KBM-7 (cell line): ENCODE results near the gene GPR35.

Experiments
- DNase-seq: peaks from one replicate; pipeline ENCODE4 v3.0.0-alpha.2; 2015
- in situ Hi-C: fragments of 300-500 bp; cut with MboI; formaldehyde crosslinking; loops from 2 replicates; pipeline ENCODE4 v1.14.3; 2020; ENCODE audit warnings: low sequenced_read_pairs, low pct_unique_long_range_greater_than_20kb, mixed read lengths

Gene GPR35

DNA sequence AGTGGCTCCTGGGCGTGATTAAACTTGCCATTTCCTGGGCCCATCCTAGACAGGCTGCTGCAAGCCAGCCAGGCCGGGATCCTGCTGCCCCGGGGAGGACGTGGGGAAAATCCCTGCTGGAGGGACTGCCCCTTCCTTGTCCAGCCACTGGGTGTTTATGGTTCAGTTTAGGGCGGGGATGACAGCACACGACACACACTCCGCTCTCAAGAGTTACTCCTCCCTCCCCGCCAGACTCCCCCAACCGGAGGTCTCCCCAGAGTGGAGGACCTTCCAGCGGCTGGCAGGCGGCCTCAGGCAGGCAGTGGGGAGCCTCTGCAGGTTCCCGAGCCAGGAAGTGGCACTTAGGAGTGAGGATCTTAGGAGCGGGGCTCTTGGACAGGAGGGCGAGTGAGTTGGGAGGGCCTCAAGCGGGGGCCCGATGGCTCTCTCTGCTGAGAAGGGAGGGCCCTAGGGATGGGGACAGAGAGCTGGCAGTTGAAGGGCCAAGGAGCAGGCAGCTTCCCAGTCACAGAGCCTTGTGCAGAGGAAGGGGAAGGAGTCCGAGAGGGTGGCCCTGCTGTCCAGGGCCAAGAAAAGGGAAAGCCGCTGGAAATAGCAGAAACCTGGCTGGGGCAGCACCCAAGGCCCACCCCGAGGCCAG lies 5.7 kb upstream of the GPR35 start:
- no peak for DNase-seq
- in situ Hi-C loops, result no loop called here

DNA sequence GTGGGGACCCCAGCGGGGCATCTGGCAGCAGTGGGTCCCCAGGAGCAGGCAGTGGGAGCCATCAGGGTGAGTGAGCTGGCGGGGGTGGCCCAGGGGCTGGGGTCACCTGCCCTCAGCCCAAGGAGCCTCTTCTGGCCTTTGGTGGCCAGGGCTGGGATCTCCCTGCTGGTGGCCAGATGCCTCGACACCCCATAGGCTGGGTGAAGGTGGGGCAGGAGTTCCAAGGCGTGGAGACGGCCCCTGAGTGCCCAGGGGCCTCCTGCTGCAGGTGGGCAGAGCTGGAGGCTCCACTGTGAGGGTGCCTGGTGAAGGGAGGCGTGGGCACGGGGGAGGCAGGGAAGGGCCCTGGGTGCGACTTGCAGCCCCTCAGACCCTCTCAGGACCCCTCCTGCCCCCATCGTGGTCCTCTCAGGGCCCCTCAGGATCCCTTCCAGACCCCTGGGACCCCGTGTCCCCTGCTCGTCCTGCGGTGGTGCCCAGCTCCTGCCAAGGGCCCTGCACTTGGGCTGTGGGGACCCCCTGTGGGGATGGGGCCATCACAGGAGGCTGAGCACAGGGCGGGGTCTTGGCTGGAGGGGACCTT lies 5.0 kb upstream of the GPR35 start:
- in situ Hi-C loops, result no loop called here
- DNase-seq, result no peak

DNA sequence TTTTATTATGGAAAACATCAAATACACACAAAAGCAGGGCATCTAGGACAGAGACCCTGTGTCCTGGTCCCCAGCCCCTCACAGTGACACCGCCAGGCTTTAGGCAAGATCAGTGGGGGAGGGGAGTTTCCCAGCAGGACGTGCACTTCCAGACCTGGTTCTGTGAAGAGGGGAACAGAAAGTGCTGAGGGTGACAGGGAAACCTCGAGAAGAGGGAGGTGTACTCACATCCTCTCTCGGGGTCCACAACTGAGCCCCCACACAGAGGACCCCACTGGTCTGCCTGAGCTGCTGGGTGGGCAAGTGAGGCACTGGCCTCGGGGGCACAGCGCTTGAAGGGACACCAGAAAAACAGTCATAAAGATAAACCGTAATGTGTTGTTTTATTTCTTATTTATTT lies 4.4 kb upstream of the GPR35 start:
- in situ Hi-C loops, result no loop called here
- no peak for DNase-seq

DNA sequence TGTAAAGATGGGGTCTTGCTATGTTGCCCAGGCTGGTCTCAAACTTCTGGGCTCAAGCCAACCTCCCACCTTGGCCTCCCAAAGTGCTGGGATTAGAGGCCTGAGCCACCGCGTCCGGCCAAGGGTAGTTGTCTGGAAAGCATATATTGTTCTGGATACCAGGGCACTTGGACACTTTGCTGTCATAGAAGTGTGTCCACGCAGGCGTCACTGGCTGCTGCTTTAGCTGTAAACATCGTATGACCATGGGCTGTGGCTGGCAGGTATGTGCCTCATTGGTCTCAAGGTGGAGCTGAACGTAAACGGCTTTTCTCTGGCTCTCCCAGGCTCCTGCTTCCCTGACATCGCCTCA lies 3.2 kb upstream of the GPR35 start:
- DNase-seq, result no peak
- in situ Hi-C loops, result no loop called here

DNA sequence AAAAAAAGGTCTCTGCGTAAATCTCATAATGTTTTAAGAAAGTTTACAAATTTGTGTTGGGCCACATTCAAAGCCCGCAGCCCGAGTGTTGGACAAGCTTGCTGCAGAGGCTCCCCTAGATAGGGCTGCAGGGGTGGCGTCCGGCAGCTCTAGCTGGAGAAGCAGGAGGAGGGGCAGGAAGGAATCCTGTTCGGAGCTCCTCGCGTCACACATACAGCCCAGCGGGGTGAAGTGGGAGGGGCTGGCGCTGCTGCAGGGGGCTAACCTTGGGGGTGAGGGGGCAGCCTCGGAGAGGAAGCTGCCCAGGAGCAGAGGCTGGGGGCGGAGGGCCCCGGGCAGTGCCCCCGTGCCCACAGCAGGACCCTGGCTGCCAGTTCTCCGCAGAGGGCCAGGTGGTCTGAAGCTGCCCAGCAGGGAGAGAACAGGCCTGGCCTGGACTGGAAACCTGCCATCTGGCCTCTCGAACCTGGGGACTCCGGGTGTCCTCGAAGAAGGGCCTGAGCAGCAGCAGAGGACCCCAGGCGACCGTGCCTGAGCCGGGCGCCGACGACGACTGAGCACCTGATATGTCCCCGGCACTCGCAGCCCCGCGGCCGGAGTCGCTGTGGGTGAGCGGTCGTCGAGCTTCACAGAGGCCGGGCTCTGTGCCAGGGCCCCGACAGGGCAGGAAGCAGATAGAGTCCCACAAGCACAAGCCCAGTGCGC lies 2.6 kb upstream of the GPR35 start:
- DNase-seq, result peak; percentile 45
- in situ Hi-C loops, result no loop called here

DNA sequence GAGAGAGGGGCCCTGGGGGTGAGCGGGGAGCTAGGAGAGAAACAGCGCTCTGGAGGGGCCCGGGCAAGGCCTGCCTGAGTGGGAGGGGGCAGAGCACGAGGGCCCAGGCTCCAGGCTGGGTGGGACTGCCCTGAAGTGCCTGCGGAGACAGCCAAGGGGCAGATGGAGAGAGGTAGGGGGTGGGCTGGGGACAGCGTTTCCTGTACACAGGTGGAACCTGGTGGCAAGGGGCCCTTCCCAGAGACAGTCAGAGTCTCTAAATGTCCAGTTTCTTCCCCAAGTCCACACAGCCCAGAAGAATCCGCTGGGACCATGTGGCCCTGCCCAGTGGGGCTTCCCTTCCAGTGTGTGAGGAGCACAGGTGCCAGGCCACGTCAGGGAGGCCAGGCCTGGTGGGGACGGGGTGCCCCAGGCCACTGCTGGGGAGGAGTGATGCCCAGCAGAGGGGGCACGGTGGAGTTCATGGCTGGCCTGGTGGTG lies 1.7 kb upstream of the GPR35 start:
- in situ Hi-C loops, result no loop called here
- no peak for DNase-seq

DNA sequence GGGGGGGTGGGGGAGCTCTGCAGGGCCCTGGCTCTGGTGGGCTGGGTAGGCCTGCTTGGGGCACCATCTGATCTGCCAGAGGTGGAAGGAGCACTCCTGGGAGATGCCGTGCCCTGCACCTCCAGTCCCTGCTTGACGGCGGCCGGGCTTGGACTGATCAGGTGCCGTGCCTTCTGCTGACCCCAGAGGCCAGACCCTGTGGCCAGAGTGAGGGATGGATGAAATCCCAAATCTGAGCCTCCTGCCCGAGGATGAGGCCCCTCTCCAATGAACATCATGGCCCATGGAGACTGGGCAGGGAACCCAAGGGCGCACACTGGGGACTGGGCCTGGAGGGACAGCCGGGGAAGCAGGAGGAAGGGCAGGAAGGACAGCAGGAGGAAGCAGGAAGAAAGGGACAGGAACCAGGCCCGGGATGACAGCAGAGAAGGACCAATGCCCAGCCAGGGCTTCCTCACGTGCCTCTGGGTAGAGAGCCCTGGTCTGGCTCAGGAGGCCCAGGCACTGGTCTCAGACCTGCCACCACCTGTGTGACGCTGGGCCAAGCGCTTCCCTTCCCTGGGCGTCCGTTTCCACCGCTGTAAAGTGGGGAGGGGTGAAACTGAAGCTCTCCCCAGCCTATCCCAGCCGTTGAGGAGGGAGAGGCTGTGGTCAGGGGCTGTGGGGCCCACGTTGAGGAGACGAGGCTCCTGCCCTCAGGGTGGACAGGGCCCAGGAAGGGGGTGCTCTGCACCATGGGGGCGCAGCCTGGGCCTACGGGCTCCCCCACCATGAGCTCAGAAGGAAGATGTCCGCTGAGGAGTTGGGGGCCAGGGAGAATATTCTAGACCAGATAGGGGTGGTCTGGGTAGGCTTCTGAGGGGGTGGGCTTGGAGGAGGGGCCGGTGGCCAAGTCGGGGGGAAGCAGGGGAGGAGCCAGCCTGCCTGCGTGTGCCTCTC lies 1.0 kb upstream of the GPR35 start:
- no peak for DNase-seq
- in situ Hi-C loops, result no loop called here

DNA sequence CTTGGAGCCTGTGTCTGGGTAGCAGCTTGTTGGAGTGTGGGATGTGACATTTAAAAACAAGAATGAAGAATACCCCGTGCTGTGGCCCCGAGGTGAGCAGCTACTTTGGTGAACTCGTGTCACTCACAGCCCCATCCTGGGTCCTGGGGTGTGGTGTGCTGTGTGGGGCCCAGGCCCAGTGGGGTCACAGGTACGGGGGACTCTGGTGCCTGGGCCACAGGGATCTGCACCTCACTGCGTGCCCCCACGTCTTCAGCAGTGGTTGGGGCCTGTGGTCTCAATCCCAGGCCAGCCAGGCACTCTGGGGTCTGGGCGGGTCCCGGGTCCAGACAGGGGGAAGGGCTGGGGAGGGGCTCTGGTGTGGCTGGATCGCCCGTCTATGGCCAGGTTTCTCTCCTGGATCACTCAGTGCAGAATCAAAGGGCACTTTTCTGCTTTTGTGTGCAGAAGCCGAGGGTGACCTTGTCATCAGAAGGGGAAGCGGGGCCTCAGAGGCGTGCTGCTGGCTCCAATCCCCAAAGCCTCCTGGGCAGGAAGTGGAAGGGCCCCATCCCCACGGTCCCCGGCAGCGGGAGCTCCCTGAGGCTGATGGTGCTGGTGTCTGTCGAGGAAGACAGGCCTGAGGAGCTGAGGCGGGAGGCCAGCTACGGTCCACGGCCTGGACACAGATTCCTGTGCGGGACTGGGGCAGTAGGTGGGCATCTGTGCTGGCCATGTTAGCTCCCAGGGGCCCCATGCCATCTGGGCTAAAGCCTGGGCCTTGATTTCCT lies 1.4 kb downstream of the GPR35 start:
- peak; percentile 70 for DNase-seq
- in situ Hi-C loops, result no loop called here

DNA sequence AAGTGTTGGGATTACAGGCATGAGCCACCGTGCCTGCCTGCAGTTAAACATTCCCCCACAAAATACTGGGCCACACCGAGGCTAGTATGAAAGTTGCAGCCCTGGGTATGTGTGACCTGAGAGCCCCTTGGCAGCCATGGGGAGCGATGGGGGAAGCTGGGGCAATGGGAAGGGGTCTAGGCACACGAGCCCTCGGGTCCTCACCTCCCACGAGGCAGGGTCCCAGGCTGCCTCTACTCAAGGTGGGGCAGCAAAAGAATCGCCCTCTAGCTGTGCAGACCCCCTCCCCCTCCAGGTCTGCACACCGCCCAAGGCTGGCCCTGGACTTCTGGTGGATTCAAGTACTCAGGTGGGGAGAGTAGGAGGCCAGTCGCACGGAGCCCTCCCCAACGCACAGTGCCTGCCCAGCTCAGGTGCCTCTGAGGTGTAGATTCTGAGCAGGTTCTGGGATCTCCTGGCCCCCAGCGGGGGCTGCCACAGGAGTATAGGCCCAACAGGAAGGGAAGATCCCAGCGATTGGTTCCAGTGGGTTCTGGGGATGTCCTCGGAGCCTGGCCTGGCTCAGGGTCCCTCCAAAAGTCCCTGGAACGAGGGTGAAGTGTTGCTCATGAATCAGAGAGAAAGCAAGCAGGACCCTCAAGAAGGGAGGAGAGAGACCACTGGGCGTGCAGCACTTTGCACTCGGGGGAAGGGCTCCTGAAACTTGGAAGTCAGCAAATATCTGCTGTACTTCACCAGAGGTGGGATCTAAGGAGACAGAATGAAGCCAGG lies 2.6 kb downstream of the GPR35 start:
- in situ Hi-C loops, result no loop called here
- no peak for DNase-seq

DNA sequence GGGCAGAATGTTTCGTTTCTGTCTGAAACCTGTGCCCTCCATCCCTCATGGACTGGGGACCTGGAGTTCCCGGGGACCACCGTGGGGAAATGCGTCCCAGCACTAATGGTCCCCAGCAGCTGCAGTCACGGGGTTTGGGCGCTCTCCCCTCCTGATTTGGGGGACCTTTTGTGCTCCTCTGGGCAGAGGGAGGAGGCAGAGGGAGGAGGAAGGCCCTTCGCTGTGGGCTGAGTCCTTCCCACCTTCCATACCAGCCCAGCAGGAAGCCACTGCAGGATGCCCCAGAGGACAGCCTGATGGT lies 3.2 kb downstream of the GPR35 start:
- DNase-seq, result no peak
- in situ Hi-C loops, result no loop called here

DNA sequence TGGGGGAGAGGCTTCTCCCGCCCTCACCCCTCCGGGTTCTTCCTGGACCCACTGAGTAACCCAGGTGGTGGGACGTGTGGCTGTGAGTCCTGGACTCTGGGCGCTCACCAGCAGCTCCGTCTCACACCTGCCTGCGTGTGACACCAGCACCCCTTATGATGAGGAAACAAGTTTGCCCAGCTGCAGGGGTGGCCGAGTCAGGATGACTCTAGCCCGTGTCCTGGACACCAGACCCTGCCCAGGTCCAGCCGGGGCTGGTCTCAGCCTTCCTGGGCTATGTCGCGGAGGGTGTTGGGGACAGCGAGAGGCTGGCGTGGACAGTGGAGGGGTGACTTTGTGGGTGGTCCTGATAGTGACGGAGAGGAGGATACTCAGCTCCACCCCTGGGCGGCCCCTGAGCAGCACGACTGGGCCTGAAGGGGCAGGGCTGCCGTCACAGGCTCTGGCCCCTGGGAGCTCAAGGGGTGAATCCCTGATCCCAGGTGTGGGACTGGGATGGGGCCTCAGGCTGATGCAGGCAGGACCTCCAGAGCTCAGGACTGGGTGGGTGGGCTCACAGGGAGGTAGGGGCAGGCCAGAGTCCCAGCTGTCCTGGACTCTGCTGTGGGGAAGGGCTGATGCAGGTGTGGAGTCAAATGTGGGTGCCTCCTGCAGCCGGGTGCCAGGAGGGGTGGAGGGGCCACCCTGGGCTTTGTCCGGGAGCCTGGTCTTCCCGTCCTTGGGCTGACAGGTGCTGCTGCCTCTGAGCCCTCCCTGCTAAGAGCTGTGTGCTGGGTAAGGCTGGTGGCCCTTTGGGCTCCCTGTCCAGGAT lies 3.7 kb downstream of the GPR35 start:
- in situ Hi-C loops, result no loop called here
- DNase-seq, result no peak

DNA sequence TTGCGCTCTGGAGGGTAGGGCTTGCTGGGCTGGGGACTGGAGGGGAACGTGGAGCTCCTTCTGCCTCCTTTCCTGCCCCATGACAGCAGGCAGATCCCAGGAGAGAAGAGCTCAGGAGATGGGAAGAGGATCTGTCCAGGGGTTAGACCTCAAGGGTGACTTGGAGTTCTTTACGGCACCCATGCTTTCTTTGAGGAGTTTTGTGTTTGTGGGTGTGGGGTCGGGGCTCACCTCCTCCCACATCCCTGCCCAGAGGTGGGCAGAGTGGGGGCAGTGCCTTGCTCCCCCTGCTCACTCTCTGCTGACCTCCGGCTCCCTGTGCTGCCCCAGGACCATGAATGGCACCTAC lies 4.3 kb downstream of the GPR35 start:
- in situ Hi-C loops, result no loop called here
- no peak for DNase-seq

DNA sequence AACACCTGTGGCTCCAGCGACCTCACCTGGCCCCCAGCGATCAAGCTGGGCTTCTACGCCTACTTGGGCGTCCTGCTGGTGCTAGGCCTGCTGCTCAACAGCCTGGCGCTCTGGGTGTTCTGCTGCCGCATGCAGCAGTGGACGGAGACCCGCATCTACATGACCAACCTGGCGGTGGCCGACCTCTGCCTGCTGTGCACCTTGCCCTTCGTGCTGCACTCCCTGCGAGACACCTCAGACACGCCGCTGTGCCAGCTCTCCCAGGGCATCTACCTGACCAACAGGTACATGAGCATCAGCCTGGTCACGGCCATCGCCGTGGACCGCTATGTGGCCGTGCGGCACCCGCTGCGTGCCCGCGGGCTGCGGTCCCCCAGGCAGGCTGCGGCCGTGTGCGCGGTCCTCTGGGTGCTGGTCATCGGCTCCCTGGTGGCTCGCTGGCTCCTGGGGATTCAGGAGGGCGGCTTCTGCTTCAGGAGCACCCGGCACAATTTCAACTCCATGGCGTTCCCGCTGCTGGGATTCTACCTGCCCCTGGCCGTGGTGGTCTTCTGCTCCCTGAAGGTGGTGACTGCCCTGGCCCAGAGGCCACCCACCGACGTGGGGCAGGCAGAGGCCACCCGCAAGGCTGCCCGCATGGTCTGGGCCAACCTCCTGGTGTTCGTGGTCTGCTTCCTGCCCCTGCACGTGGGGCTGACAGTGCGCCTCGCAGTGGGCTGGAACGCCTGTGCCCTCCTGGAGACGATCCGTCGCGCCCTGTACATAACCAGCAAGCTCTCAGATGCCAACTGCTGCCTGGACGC lies 4.9 kb downstream of the GPR35 start:
- in situ Hi-C loops, result no loop called here
- DNase-seq, result no peak

DNA sequence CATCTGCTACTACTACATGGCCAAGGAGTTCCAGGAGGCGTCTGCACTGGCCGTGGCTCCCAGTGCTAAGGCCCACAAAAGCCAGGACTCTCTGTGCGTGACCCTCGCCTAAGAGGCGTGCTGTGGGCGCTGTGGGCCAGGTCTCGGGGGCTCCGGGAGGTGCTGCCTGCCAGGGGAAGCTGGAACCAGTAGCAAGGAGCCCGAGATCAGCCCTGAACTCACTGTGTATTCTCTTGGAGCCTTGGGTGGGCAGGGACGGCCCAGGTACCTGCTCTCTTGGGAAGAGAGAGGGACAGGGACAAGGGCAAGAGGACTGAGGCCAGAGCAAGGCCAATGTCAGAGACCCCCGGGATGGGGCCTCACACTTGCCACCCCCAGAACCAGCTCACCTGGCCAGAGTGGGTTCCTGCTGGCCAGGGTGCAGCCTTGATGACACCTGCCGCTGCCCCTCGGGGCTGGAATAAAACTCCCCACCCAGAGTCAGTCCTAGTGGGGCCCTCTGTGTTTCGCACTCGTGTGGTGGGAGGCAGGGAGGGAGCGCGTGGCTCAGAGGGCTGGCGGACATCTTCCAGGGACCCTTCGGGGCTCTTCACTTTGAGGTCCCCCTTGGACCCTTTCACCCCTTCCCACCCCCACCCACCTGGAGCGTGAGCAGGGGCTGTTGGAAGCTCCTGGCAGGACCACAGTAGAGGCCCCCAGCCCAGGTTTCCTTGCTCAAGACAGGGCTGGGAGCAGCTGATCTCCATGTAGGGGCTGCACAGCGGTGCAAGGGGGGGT lies 5.7 kb downstream of the GPR35 start:
- no peak for DNase-seq
- in situ Hi-C loops, result no loop called here

DNA sequence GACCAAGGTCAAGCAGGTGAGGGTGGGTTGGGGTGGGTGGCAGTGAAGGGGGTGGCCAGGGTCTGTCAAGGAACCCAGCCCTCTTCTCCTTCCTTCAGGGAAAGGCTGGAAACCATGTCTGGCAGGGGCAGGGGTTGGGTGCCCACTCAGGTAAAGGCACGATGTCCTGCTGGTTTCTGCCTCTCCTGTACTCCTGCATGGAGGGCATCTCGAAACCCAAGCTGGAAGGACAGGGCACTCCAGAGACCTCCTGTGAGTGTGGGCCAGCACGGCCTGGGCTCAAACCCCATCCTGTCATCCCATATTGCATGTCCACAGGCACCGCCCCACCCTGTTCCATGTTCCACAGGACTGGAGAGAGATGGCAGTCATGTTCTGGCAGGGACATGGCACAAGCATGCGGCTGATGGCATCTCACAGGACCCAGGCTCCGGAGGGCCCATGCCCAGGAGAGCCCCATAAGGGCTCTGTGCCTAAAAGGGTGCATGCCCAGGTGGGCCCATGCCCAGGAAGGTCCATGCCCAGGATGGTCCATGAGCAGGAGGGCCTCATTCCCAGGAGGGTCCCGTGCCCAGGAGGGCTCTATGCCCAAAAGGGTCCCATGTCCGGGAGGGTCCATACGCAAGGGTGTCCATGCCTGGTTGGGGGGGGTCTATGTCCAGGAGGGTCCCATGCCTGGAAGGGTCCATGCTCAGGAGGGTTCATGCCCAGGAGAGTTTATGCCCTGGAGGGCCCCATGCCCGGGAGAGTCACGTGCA lies 6.4 kb downstream of the GPR35 start:
- no peak for DNase-seq

DNA sequence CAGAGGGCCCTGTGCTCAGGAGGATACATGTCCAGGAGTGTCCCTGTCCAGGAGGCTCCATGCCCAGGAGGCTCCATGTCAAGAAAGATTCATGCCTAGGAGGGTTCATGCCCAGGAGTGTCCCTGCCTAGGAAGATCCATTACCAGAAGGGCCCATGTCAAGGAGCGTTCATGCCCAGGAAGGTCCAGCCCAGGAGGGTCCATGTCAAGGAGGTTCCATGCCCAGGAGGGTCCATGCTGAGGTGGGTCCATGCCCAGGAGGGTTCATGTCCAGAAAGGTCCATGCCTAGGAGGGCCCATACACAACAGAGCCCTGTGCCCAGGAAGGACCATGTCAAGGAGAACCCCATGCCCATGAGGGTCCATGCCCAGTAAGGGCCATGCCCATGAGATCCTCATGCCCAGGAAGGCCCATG lies 7.0 kb downstream of the GPR35 start:
- in situ Hi-C loops, result no loop called here
- no peak for DNase-seq

More for the DNA sequence above, 6.4 kb downstream of the GPR35 start:
- in situ Hi-C loops, result no loop called here
